Breast epithelium (tissue), 4 donors: Measurements from ENCODE around the gene DCHS2. TPM values are rescaled to one million over a fixed set of nuclear protein-coding genes. Genes with fewer than 3 reads are reported as not detected.

Experiments
- DNase-seq, 2 donors: peaks; one replicate each; pipeline ENCODE4 v3.0.0-alpha.2; 2019; ENCODE audit warnings: low spot score in 2 of 2
- H3K27ac ChIP-seq, 2 donors: fragments of 200-600 bp; sonication (generic) in 1 of 2; one replicate each; pipeline ENCODE4 v1.5.1; 2016 to 2019; ENCODE audit warnings: mild to moderate bottlenecking in 1 of 2
- H3K27me3 ChIP-seq, 2 donors: fragments of 200-600 bp; sonication (generic) in 1 of 2; one replicate each; pipeline versions ENCODE4 v1.5.1 to v1.6.0; 2017 to 2019; ENCODE audit warnings: control low read depth in 1 of 2, mild to moderate bottlenecking in 1 of 2
- H3K36me3 ChIP-seq: fragments of 200-600 bp; one replicate; pipeline ENCODE4 v1.5.1; 2019
- H3K4me1 ChIP-seq, 2 donors: fragments of 200-600 bp; sonication (generic); one replicate each; pipeline ENCODE4 v1.5.1; 2016 to 2019; ENCODE audit warnings: control low read depth in 1 of 2
- H3K4me3 ChIP-seq, 3 donors: fragments of 200-600 bp; sonication (generic); 1 replicate in 2 of 3; 2 replicates in 1 of 3; pipeline ENCODE4 v1.5.1; 2016 to 2019; ENCODE audit warnings: mild to moderate bottlenecking in 3 of 3, moderate library complexity in 2 of 3
- H3K9me3 ChIP-seq, 2 donors: fragments of 200-600 bp; sonication (generic) in 1 of 2; one replicate each; pipeline ENCODE4 v1.5.1; 2016 to 2019; ENCODE audit warnings: control low read depth in 1 of 2
- POLR2A ChIP-seq: fragments of 450-650 bp; IDR thresholded peaks from one replicate; pipeline ENCODE4 v1.6.1; 2016; ENCODE audit warnings: antibody characterized with exemption, mild to moderate bottlenecking, moderate library complexity
- POLR2AphosphoS5 ChIP-seq, 3 donors: sonication (generic); formaldehyde crosslinking; IDR thresholded peaks; one replicate each; pipeline ENCODE4 v1.6.1; 2017; ENCODE audit warnings: antibody characterized with exemption in 3 of 3
- intact Hi-C: fragments of 100-400 bp; cut with DNase I; formaldehyde crosslinking; loops from one replicate; pipeline ENCODE4 v1.15.1; 2023; ENCODE audit warnings: low total_unique reads
- total RNA-seq, 3 donors: library from RNA; depleted of rRNA; stranded (reverse); fragments of >200 nt; gene quantifications; one replicate each; pipeline ENCODE4 v1.1.0, GENCODE V29; 2016
- TF ChIP-seq, protein P1 (sequence below), 3 donors: fragments of 450-650 bp; IDR thresholded peaks; one replicate each; pipeline ENCODE4 v1.5.1; 2016 to 2017; ENCODE audit warnings: antibody characterized with exemption in 3 of 3, mild to moderate bottlenecking in 3 of 3, moderate library complexity in 3 of 3

Gene DCHS2
- total RNA-seq, 3 donors from 2014 or later, result 2.8 to 5.2 TPM; not detected in 1

DNA sequence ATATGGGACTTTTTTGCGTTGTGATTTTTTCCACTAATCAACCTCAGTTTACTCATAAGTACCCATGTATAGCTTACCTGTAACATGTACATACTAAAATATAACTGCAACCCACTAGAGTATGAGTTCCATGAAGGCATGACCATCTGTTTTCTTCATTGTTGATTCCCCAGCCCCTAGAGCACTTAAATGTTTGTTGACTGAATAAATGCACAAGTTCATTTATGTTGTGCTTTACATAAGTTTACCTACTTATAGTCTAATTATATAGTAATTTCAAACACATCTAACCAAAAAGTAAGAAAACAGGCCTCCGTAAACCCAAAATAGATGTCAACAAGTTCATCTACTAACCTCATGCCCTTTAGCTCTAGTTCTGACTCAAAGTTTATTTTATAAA is 34.7 kb downstream of the DCHS2 start:
- no peak overlapping the region for H3K27ac ChIP-seq
- intact Hi-C loops, result no loop called here
- TF ChIP-seq POLR2AphosphoS5 (IDR thresholded peaks at IDR 0.05), result no peak
- TF ChIP-seq, protein P1, sequence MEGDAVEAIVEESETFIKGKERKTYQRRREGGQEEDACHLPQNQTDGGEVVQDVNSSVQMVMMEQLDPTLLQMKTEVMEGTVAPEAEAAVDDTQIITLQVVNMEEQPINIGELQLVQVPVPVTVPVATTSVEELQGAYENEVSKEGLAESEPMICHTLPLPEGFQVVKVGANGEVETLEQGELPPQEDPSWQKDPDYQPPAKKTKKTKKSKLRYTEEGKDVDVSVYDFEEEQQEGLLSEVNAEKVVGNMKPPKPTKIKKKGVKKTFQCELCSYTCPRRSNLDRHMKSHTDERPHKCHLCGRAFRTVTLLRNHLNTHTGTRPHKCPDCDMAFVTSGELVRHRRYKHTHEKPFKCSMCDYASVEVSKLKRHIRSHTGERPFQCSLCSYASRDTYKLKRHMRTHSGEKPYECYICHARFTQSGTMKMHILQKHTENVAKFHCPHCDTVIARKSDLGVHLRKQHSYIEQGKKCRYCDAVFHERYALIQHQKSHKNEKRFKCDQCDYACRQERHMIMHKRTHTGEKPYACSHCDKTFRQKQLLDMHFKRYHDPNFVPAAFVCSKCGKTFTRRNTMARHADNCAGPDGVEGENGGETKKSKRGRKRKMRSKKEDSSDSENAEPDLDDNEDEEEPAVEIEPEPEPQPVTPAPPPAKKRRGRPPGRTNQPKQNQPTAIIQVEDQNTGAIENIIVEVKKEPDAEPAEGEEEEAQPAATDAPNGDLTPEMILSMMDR (IDR thresholded peaks at IDR 0.05), result no peak
- TF ChIP-seq POLR2A, result no peak
- DNase-seq, result no peak
- H3K4me3 ChIP-seq, result no peak overlapping the region
- H3K27me3 ChIP-seq, result no peaks in the 10 kb centered on the region
- no peaks in the 10 kb centered on the region for H3K36me3 ChIP-seq
- no peaks in the 10 kb centered on the region for H3K4me1 ChIP-seq
- no peaks in the 10 kb centered on the region for H3K9me3 ChIP-seq

DNA sequence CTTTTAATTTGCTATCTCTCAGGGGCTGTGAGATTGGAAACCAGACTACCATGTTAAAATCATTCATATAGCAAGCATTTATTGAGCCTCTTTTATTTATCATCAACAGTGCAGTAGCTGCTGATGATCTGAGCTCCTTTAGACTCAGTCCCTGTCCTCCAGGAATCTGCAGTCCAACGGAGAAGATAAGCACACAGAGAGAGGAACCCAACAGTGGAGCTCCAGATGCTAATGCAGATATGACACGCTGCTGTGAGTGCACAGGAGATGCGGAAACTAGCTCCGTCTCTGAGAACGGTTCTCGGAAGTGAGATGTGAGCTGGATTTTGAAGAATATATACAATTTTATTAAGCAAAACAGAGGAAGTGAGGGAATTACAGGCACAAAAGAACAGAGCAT is 35.4 kb downstream of the DCHS2 start:
- TF ChIP-seq POLR2A (no peak), POLR2AphosphoS5 (IDR thresholded peaks at IDR 0.05) (no peak)
- TF ChIP-seq, protein P1 (IDR thresholded peaks at IDR 0.05), result no peak

DNA sequence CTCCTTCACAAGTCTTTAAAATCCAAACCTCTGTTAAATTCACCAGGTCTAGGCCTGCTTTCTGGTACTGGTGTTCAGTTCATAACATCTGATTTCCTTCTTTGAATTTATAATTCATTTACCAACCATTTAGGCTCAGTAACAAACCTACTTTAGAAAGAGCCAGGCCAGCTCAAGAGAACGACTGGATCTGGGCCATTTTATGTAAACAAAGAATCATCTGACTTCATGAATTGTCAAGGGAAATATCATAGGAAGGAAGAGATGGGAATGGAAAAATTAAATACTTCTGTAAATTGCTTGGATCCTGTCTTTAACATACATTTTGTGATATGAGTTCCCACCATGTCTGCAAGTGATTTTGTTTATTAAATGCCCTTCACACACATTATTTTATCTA is 36.5 kb downstream of the DCHS2 start:
- intact Hi-C loops, result no loop called here
- Histone ChIP-seq H3K27ac (no peak overlapping the region), H3K27me3 (no peaks in the 10 kb centered on the region), H3K4me3 (no peak overlapping the region), H3K36me3 (no peaks in the 10 kb centered on the region), H3K9me3 (no peaks in the 10 kb centered on the region), H3K4me1 (no peaks in the 10 kb centered on the region)
- TF ChIP-seq, protein P1 (IDR thresholded peaks at IDR 0.05), result no peak
- no peak for TF ChIP-seq POLR2AphosphoS5 (IDR thresholded peaks at IDR 0.05)
- no peak for TF ChIP-seq POLR2A
- DNase-seq, result no peak

More for the DNA sequence above, 35.4 kb downstream of the DCHS2 start:
- no peak overlapping the region for H3K27ac ChIP-seq
- intact Hi-C loops, result no loop called here
- H3K4me1 ChIP-seq, result no peaks in the 10 kb centered on the region
- no peaks in the 10 kb centered on the region for H3K27me3 ChIP-seq
- no peak for DNase-seq
- no peaks in the 10 kb centered on the region for H3K36me3 ChIP-seq
- no peaks in the 10 kb centered on the region for H3K9me3 ChIP-seq
- no peak overlapping the region for H3K4me3 ChIP-seq

DNA sequence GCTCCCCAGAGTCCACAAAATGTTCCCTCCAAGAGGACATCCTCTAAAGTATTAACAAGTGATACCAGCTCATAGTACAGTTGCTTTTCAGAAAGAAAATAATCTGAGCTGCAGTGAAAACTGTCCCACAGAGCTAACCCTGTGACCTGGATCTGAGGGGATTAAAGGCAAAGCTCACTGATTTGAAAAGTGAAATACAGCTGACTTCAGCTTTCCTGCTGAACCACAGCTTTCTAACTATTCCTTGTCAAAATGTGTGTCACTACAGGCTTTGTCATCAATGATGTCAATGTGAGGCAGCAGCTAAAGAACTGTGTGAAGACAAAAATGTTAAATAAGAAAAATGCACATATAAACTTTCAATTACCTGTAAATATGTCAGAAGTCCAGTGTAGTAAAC is 36.9 kb downstream of the DCHS2 start:
- no peaks in the 10 kb centered on the region for H3K36me3 ChIP-seq
- TF ChIP-seq POLR2AphosphoS5 (IDR thresholded peaks at IDR 0.05), result no peak
- TF ChIP-seq POLR2A, result no peak
- TF ChIP-seq, protein P1 (IDR thresholded peaks at IDR 0.05), result no peak
- H3K4me1 ChIP-seq, result no peaks in the 10 kb centered on the region
- no peak overlapping the region for H3K27ac ChIP-seq
- H3K9me3 ChIP-seq, result no peaks in the 10 kb centered on the region
- no peak for DNase-seq
- intact Hi-C loops, result no loop called here
- no peak overlapping the region for H3K4me3 ChIP-seq
- no peaks in the 10 kb centered on the region for H3K27me3 ChIP-seq

DNA sequence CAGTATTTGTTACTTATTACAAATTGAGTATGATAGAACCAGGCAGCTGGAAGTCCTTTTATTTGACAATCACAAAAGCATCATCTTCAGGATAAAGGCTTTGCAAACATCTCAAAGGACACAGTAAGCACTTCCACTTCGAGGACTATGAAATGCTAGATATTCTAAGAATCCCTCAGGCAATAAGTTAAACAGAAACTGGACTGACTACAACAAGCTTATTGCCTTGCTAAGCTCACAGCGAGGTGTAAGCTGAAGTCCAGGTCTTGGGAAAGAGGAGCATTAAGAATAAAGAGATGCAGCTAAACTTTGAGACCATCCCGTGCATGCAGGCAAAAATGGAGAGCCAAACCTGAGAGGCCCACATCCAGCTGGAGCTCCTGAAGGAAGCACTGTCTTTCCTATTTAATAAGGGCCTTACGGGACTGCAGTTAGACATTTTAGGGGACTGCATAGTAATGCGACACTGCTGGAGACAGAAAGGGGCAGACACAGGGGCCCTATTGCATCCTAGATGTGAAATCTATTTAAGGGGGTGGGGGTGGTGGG is 38.7 kb downstream of the DCHS2 start:
- TF ChIP-seq, protein P1 (IDR thresholded peaks at IDR 0.05), result no peak
- no peak for TF ChIP-seq POLR2AphosphoS5 (IDR thresholded peaks at IDR 0.05)
- TF ChIP-seq POLR2A, result no peak
- no peak overlapping the region for H3K4me3 ChIP-seq
- H3K36me3 ChIP-seq, result no peaks in the 10 kb centered on the region
- H3K4me1 ChIP-seq, result no peaks in the 10 kb centered on the region
- no peaks in the 10 kb centered on the region for H3K9me3 ChIP-seq
- intact Hi-C loops, result no loop called here
- DNase-seq, result no peak
- no peaks in the 10 kb centered on the region for H3K27me3 ChIP-seq
- no peak overlapping the region for H3K27ac ChIP-seq
